GM21360 (cell line): ENCODE data around the gene PAX2.

Experiments
- ATAC-seq: cut with Tn5 transposase; IDR thresholded peaks from one replicate; pipeline ENCODE4 v1.9.1; 2021; ENCODE audit warnings: mild to moderate bottlenecking, moderate library complexity; ENCODE audit not compliant: unreplicated experiment

The PAX2 gene

GRCh38 chr10:100811752-100812750, 66.7 kb downstream of the PAX2 start:
- ATAC-seq = no peak

- no peak for ATAC-seq
These were observed 67.6 kb downstream of the PAX2 start for GRCh38 chr10:100812978-100813377.

- no peak for ATAC-seq
These were observed 69.5 kb downstream of the PAX2 start for GRCh38 chr10:100814751-100815474.

- ATAC-seq = no peak
These were observed 71.3 kb downstream of the PAX2 start for GRCh38 chr10:100816671-100817070.

GRCh38 chr10:100817268-100817839, 72.0 kb downstream of the PAX2 start:
- ATAC-seq = no peak

- no peak for ATAC-seq
These were observed 74.0 kb downstream of the PAX2 start for GRCh38 chr10:100819424-100819823.

- ATAC-seq = no peak
These were observed 77.8 kb downstream of the PAX2 start for GRCh38 chr10:100823194-100823593.

GRCh38 chr10:100824886-100825285, 79.5 kb downstream of the PAX2 start:
- no peak for ATAC-seq

GRCh38 chr10:100825325-100825875, 80.0 kb downstream of the PAX2 start:
- no peak for ATAC-seq

GRCh38 chr10:100826031-100826651, 80.8 kb downstream of the PAX2 start:
- no peak for ATAC-seq

GRCh38 chr10:100826661-100826982, 81.2 kb downstream of the PAX2 start:
- no peak for ATAC-seq

GRCh38 chr10:100826983-100827818, 81.8 kb downstream of the PAX2 start:
- ATAC-seq = no peak

GRCh38 chr10:100827819-100828737, 82.7 kb downstream of the PAX2 start:
- no peak for ATAC-seq

GRCh38 chr10:100828738-100829096, 83.3 kb downstream of the PAX2 start:
- ATAC-seq = no peak

GRCh38 chr10:100829097-100829870, 83.9 kb downstream of the PAX2 start:
- no peak for ATAC-seq

- ATAC-seq = no peak
These were observed 84.7 kb downstream of the PAX2 start for GRCh38 chr10:100829933-100830727.

- ATAC-seq = no peak
These were observed 85.3 kb downstream of the PAX2 start for GRCh38 chr10:100830728-100831111.

GRCh38 chr10:100831742-100832141, 86.4 kb downstream of the PAX2 start:
- no peak for ATAC-seq
